GM19467 (cell line): ENCODE data around the gene CTDSPL.

Experiments used
- ATAC-seq: cut with Tn5 transposase; IDR thresholded peaks from one replicate; pipeline ENCODE4 v1.9.1; 2021; ENCODE audit warnings: mild to moderate bottlenecking, moderate library complexity; ENCODE audit not compliant: unreplicated experiment

CTDSPL gene

DNA sequence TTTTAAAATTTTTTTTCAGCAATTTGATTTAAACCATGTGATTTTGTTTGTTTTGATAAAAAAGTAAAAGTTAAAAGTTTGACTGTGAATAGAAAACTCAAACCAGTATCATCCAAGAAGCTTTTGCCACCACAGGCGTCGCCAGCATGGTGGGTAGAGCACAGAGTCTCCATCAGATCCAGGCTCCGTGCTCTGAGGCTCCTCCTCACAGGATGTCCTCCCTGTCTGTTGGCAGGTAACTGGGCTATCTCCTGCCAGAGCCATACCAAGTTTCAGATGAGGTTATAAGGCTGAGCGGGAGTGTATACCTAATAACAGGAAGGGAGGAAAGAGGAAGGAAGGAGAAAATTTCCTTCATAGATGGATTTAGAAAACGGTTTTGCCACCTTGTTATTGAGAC is 28.8 kb downstream of the CTDSPL start:
- no peak for ATAC-seq

DNA sequence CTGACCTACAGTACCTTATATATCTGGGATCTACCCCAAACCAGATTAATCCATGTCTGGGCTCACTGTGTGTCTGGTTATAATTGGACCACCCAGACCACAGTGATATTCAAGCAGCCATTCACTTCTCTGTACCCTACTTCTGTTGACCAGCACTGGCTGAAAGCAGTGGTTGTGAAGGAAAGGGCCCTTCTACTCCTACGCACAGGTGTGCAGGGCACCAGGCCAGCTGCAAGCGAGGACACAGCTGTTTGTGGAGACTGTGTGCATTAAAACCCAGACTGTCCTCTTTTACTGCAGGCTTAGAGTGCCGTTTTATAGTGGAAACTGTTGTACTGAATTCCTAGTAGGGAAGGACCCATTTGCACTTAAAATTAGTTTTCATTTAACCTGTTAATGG is 29.5 kb downstream of the CTDSPL start:
- ATAC-seq, result no peak

DNA sequence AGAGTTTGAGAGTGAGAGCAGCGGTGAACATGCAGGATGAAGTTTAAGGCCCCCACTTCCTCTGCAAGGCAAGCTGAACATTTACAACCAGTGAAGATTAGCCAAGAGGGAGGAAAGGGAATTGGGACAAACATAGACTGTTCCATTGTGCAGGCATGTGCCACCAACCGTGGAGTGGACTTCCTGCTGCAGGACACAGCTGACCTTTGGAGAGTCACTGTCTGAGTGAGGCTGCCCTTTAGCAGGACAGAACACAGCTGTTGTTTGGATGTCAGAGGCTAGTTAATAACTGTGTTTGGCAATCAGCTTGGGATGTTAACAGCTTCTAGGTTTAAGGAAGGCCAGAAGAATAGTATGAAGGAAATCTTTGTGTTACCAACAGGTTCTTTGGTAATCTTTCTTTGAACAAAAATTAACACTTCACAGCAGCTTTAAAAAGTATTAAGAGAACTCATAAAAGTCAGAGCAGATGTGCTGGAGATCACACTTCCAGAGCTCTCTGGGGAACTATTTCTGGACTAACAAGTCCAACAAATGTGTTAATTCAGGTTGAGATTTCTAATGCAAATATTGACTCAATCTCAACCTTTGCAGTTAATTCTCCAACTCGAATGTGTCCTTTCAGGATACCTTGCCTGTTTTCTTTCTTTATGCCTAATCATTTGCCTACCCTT is 31.4 kb downstream of the CTDSPL start:
- no peak for ATAC-seq

DNA sequence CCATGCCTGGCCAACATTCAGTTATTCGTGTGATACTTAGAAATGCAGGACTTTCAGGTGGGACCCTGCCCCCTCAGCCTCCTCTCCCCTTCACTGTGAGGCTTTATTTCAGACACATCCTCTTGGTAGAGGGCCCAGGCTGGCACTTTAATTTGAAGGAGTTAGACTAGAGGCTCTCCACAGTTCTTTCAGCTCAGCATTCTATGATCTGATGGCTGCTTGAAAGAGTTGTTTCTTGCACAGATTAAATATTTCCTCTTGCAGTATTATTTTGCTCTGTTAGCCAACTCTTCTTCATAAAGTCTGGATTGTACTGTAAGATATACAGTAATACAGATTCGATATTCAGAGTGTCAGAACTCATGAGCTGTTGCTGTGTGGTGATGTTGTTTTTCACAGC is 35.1 kb downstream of the CTDSPL start:
- ATAC-seq, result no peak

DNA sequence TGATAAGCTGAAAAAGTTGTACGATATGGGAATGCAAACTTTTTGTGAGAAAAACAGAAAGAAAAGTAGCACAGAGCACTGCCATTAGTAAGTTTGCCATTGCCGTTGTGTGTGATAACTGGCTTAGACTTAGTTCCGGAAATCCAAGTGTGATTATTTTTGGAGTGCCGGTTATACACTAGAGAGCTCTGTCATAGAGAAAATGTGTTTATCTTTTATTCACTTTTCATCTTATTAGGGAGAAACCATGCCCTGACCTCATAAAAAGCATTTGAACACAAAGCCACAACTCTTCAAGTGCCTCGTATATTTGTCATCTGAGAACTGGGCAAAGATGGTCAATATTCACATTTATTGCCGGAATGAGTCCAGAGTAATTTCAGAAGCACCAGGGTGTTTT is 36.1 kb downstream of the CTDSPL start:
- ATAC-seq, result no peak

DNA sequence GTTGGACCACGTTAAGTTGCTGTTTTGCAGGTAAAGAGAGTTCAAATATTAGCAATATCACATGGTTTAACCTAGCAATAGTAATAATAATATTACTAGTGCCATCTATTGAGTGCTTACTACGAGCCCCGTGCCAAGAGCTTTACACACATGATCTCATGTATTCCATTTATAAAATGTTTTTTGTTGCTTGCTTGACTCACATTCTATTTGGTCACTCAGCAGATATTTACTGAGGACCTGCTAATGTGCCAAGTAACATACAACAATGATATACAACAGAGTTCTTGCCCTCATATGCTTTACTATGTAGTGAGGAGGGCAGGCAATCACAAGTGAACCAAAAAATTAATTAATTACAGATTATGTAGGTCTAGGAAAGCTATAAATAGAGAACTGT is 36.7 kb downstream of the CTDSPL start:
- no peak for ATAC-seq

DNA sequence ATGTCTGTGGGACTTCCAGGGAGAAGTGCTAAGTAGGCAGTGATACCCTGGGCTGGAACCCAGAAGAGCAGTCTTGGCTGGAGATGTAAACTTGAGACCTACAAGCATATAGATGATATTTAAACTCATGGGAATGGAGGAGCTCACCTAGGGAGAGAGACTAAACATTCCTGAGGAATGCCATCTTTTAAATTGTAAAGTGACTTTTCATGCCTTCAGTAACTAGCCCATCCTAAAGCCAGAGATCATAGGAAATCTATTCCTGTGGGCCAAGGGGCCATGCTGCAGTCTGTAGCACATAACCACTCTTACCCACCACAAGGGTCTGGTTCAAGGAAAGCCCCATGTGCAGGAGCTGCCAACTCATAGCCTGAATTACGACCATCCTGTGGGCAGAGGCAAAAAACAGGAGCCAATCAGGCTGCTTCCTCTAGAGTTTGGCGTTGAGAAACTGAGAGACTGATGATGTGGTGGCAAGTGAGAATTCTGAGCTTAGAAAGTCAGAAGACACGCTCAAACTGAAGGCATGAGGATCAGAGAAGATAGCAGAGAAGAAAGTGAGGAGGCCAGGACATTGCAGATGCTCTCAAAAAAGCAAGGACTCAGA is 37.5 kb downstream of the CTDSPL start:
- ATAC-seq, result no peak

DNA sequence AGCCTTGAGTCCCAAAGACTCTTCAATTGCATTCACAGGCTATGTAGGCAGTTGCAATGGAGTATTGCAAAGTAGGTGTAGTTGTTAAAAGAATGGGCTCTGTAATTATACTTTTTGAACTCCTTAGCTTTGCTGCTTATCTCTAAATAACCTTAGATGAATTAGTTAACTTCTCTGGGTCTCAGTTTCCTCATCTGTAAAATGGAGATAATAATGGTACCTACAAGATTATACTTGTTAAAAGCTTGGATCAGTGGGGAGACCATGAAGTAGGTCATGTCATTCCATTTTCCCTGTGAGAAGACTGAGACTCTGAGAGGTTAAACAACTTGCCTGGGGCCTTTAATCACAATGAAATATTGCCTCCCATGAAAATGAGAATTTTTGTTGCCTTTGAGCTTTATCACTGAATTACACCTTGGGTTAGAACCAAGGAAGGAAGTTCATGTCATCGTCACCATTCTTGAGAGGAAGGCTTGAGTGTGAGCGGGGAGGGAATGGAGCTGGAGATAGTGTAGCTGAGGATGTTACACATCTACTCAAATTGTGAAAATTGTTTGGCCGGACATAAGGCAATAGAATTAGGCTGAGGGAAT is 38.1 kb downstream of the CTDSPL start:
- no peak for ATAC-seq

DNA sequence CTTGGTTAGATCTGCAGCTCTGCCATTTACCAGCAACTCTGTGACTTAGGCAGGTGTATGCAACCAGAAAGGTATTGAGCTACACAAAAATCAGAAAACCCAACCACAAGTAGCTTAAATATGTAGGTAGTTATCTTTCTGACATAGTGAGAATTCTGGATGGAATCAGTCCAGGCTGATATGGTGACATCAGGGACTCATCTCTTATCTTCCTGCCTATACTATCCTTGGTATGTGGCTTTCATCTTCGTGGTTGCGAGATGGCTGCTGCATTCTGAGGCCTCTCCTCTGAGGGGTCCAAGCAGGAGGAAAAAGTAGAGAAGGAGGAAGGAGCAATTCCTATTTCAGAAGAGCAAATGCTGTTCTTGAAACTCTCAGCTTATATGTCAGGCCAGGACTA is 40.0 kb downstream of the CTDSPL start:
- ATAC-seq, result no peak

DNA sequence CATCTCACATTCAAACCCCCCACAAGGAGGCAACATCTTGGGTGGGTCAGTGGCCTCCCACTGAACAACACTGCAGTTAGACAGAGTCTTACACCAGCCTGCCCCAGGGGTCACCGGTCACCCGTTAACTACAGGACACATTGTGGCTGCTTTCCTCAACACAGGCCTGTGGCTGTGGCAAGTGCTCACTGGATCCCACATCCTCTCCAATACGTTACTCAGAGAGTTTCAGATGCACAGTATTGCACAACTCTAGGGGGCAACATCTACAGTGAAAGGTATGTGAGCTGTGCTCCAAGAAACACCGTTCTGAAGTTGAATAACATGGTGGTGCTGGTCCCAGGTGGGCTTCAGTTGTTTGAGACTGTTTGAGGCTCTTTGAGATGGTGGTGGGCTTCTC is 41.0 kb downstream of the CTDSPL start:
- no peak for ATAC-seq

DNA sequence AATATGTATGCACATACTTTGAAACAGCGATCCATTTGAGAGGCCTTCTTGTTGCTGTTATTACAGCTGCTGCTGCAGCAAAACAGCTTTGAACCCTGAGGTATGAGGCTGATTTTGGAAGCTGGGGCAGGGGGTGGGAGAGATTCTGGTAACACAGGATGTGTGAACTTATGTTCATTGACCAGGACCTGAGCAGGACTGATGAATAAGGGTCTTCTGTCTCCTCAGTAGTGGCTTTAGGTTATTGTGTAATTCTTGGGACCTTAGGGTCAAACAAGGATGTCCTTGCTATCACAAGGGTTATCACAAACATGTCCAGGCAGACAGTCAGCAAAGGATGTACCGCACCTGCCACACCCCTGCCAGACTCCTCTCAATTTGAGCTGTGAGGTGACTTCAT is 41.6 kb downstream of the CTDSPL start:
- ATAC-seq, result no peak

DNA sequence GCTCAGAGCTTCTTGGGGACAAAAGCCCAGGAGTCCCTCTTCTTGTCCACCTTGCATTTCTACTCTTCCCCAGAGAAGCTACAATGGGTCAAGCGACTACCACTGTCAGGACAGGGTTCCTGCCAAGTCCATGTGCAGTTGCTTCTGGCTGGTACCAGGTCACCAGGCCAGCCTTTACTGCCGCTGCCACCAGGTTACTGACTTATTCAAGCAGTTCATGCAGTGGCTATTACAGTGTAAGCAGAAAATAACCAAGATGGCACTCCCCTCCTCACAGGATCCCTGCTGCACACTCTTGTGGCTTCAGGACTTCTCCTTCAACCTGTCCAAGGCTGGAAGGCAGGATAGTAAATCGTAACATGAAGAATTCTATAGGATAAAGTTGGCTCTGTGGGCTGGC is 42.1 kb downstream of the CTDSPL start:
- no peak for ATAC-seq

DNA sequence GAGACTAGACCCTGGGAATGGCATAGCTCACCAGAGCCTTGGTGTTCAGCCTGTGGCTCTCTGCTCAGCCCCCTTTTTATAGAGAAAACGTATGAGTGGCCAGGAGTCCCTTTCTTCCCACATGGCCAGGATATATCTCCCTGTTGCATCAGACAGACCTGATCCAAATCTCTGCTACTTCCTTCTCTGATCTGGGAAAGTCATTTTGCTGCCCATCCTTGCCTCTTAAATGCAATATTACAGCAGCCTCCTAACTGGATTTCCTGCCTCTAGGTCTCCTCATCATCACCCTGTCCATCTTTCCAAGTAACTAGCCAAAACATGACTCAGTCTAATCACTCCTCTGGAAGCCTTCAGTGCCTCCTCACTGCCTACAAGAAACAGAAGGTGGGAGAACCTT is 42.9 kb downstream of the CTDSPL start:
- no peak for ATAC-seq

DNA sequence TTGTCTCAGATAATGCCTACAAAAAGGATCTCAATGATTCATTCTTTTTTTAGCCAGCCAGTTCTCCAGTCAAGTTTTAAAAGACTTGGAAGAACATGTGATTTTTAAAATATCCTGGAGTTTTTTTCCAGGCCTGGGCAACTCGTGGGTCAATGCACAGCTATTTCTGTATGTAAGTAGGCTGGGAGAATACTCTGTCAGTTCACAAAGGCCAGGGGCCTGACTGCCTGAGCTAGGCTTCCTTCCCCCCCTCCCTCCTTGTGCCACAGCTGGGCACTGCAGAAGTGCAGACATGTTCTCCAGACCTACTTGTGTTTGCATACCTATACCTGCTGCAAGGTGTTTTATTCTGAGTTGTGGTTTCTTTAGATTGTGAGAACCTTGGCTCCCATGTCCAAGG is 43.7 kb downstream of the CTDSPL start:
- no peak for ATAC-seq

DNA sequence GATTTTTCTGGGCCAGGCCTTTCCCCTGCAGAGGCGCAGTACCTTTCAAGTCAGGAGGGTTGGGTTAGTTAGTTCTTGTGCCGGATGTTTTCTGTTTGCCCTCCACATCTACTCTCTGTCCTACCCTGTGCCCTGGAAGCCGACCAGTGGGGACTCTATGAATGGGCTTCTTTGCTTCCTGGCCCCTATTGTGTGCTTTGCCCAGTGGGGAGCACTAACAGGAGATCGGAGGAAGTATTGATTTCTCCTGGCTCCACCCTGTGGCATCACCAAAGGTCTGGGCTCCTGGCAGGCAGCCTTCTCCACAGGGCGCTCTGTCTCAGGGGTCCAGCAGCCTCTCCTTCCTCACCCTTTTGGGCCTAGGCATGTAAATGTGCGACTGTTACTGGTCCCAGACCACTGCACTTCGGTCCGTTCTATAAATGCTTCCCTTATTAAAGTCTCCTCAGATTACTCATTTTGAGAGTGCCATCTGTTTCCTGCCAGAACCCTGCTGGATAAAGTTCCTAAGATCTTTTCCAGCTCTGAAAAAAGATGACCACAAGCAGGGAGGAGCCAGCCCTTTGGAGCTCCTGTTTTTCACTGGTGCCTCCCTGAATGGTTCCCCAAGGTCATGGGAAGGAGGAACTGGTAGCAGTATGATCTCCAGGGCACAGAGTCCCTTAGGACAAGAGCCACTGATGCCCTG is 44.5 kb downstream of the CTDSPL start:
- ATAC-seq, result no peak

DNA sequence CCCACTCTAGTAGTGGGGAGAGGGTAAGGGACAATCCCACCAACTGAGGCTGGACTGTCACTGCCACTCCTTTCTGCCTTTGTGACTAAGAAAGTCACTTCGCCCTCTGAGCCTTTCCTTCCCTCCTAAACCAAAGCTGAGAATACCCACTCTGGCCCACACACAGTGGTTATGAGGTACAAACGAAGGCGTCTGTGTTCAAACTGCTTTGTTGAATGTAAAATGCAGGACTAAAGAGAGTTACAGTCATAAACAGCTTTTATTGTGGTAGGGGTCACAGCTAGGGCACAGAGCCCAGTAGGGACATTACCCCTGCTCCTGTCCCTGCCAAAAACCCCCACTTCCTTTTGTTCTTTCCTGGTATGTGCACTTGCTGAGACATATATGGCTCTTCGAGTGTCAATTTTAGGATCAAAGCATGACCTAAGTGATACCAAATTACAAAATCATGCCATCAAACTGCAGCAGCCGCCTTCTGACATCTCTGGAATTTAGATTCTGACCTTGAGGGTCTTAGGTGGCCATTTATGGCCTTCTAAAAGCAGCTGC is 45.1 kb downstream of the CTDSPL start:
- no peak for ATAC-seq

DNA sequence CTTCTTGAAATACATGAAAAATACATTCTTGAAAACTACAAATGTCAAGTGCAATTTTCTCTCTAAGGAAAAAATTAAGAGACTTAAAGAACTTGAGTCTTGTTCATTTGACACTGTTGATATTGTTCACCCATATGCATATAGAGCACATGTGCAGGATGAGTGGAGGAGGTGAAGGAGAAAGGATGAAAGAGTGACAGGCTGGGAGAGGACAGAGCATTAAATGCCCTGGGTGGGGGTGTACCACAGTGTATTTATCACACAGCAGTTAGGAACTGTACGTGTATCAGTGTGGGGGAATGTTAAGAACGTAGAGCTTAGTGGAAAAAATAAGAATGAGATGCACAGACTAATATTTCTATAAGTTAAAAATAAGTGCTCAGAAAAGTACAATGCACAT is 45.7 kb downstream of the CTDSPL start:
- ATAC-seq, result no peak

DNA sequence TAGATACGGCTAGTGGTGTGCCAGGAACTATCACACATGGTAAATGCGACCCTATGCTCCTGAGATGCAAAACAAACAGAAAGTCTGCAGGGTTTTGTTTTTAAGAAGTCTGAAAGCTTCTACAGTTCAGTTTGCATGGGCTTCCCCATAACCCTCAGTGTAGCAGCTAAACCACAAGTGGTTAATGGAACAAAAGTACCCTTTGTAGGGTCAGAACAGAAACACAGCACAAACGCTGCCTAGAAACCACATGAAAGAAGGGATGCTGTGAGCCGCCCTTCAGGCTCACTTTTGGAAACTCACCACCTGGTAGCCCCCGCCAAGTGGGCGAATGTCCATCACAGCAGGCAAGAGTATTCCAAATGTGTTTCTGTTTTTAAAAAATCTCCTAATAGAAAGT is 46.2 kb downstream of the CTDSPL start:
- peak; percentile 93 for ATAC-seq

DNA sequence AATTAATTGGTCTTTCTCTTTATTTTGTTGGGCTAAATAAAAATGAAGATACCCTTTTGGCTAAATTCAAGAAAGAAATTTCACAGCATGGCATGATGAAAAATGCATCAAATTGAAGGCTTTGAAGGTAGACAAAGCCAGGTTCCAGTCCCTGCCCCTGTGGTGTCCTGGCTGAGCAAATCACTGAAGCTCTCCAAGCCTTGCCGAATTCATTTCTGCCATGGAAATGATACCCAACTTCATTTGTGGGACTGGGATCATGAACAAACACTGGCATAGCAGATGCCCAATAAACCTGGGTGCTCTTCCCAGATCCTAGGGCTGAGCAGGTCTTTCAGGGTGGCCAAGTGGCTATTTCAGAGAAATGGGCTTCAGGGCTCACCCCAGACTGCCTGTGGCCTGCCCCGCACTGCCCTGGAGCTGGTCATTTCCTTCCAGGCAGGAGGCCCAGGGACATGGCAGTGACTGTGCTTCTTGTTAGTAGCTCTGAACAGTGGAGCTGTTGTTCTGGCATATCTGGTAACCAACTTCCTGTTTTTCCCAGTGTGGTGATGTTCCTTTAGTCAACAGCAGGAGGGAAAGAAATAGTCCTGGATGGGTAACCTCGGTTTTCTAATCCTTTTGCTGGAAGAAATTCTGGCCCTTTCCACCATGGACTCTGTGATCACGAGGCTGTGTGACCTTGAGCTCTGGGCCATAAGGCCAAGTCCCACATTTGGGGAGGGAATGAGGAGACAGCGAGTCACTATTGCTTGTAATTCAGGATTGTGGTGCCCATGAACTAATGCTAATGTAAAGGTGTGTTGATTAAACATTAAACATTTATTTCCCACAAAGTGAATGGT is 47.6 kb downstream of the CTDSPL start:
- no peak for ATAC-seq

DNA sequence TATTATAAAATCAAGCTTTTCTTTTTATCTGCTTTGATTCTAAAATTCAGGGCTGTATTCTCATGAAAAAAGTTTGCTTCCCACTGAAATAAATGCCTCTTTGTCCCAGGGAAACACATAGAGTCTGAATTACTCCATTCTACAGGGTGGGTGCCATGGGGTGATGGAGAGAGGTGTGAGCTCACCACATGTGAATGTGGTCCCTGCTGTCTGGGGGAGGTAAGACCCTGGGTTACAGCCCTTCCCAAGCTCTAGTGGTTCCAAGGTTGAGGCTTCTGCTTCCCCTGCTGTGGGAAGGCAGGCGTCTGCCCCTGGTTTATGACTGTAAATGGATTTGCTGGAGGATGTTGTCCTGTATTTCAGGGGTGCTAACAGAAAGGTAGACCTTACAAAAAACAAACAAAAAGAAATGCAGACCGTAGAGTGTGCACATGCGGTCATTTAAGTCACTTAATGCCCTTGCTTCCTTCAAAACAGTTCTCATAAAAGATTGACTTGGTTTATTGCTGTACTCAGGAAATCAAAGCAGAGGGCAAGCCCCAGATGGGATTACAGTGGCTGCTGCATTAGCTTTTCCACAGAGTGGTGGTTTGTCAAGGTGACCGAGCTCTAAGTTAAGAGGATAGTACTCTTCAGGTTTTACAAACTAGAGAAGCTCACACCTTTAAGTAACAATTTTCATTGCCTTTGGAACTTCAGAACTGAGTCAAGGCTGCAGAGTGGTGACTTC is 49.2 kb downstream of the CTDSPL start:
- no peak for ATAC-seq
